Measurements from ENCODE around the gene MYO9B. TPM values are rescaled to one million over a fixed set of nuclear protein-coding genes. Genes with fewer than 3 reads are reported as not detected.
"Not testable (repeated sequence)": the region's sequence is repeated elsewhere in the genome, so short reads cannot be mapped to it uniquely, and the experiment has no call there.

MYO9B gene
- total RNA-seq, 1 donor from 2014 or later: 53.6 TPM

- DNase-seq: no peak
Measured at GRCh38 chr19:17145546-17146497, 70.2 kb downstream of the MYO9B start.

- no peak for DNase-seq
Measured at GRCh38 chr19:17148130-17148529, 72.6 kb downstream of the MYO9B start.

- DNase-seq: no peak
Measured at GRCh38 chr19:17149393-17150135, 74.0 kb downstream of the MYO9B start.

GRCh38 chr19:17153996-17154395 lies 78.4 kb downstream of the MYO9B start:
- DNase-seq: no peak

GRCh38 chr19:17155251-17155650 lies 79.7 kb downstream of the MYO9B start:
- DNase-seq: no peak

GRCh38 chr19:17156296-17156946 lies 80.8 kb downstream of the MYO9B start:
- DNase-seq: no peak

GRCh38 chr19:17156947-17157302 lies 81.3 kb downstream of the MYO9B start:
- DNase-seq: no peak

GRCh38 chr19:17158584-17158983 lies 83.0 kb downstream of the MYO9B start:
- DNase-seq: no peak

GRCh38 chr19:17159466-17160393 lies 84.2 kb downstream of the MYO9B start:
- no peak for DNase-seq

GRCh38 chr19:17160908-17161307 lies 85.3 kb downstream of the MYO9B start:
- no peak for DNase-seq

GRCh38 chr19:17162131-17162530 lies 86.6 kb downstream of the MYO9B start:
- DNase-seq: not testable (repeated sequence)

- no peak for DNase-seq
Measured at GRCh38 chr19:17162580-17162979, 87.0 kb downstream of the MYO9B start.

- DNase-seq: no peak
Measured at GRCh38 chr19:17163652-17164051, 88.1 kb downstream of the MYO9B start.

GRCh38 chr19:17164639-17165038 lies 89.1 kb downstream of the MYO9B start:
- DNase-seq: no peak

- no peak for DNase-seq
Measured at GRCh38 chr19:17165715-17166114, 90.1 kb downstream of the MYO9B start.

- DNase-seq: peak; percentile 33
Measured at GRCh38 chr19:17170538-17171297, 95.1 kb downstream of the MYO9B start.

- DNase-seq: no peak
Measured at GRCh38 chr19:17171874-17172273, 96.3 kb downstream of the MYO9B start.

- DNase-seq: no peak
Measured at GRCh38 chr19:17172624-17173345, 97.2 kb downstream of the MYO9B start.

- DNase-seq: no peak
Measured at GRCh38 chr19:17178291-17178690, 102.7 kb downstream of the MYO9B start.

- DNase-seq: no peak
Measured at GRCh38 chr19:17180997-17181702, 105.6 kb downstream of the MYO9B start.
